ENCODE measurements around the gene SLX4IP. TPM values are rescaled to one million over a fixed set of nuclear protein-coding genes. Genes with fewer than 3 reads are reported as not detected.

The SLX4IP gene
- total and polyA plus RNA-seq, 2 of the 13 experiments (the other 11 are each of a cell fraction or from before 2014, with no cell fraction given): 3.6 to 7.3 TPM

GRCh38 chr20:10434467-10434831 lies 656 bp upstream of the SLX4IP start (continued):
- TF ChIP-seq MLXIP (CRISPR knock-in tag; IDR thresholded peaks at IDR 0.05; ENCODE audit: borderline replicate concordance) (peak; percentile 66; the same call in 1 of the 2 replicates), POLR2A (IDR thresholded peaks at IDR 0.05; ENCODE audit: insufficient read depth in 1 of 2, low read depth in 2 of 2, low read length in 2 of 2) (peak; percentile 96 to 99), SMAD9 (CRISPR knock-in tag; IDR thresholded peaks at IDR 0.05) (no peak), DMTF1 (CRISPR knock-in tag; IDR thresholded peaks at IDR 0.05) (0 out of 2 replicates have a peak, but pooled peaks have one; percentile 61), ARID3A (IDR thresholded peaks at IDR 0.05; ENCODE audit: low read depth, low read length) (peak; percentile 68), NFAT5 (CRISPR knock-in tag; IDR thresholded peaks at IDR 0.05) (0 out of 2 replicates have a peak, but pooled peaks have one; percentile 2), SKI (IDR thresholded peaks at IDR 0.05; ENCODE audit: partially characterized antibody) (no peak), MXI1 (IDR thresholded peaks at IDR 0.05; ENCODE audit: borderline replicate concordance, low read depth, low read length) (no peak), ZNF276 (CRISPR knock-in tag; IDR thresholded peaks at IDR 0.05; ENCODE audit: low read depth) (no peak), HCFC1 (IDR thresholded peaks at IDR 0.05; ENCODE audit: low read depth, low read length) (peak; percentile 55; the same call in 1 of the 2 replicates), E2F1 (CRISPR knock-in tag; IDR thresholded peaks at IDR 0.05) (peak; percentile 44; the same call in 1 of the 2 replicates), POLR2AphosphoS2 (IDR thresholded peaks at IDR 0.05; ENCODE audit: low read depth, low read length) (peak; percentile 97), SAP130 (CRISPR knock-in tag; IDR thresholded peaks at IDR 0.05; ENCODE audit: low read depth) (peak; percentile 55; the same call in 1 of the 2 replicates)
